ENCODE results near the gene ARHGAP33.

- no peak for TF ChIP-seq CTCF (conservative IDR thresholded peaks at IDR 0.05; ENCODE audit: low read depth, low read length)
- no peak for TF ChIP-seq EZH2 (IDR thresholded peaks at IDR 0.05; ENCODE audit: low read length, unreplicated experiment)
- TF ChIP-seq EZH2phosphoT487 (IDR thresholded peaks at IDR 0.05; ENCODE audit: borderline replicate concordance, low read length) = no peak
These were observed 33.1 kb upstream of the ARHGAP33 start, which contains the start of gene IGFLR1 for GRCh38 chr19:35742121-35742724.
